ENCODE results near the gene KSR2.

Gene KSR2

DNA sequence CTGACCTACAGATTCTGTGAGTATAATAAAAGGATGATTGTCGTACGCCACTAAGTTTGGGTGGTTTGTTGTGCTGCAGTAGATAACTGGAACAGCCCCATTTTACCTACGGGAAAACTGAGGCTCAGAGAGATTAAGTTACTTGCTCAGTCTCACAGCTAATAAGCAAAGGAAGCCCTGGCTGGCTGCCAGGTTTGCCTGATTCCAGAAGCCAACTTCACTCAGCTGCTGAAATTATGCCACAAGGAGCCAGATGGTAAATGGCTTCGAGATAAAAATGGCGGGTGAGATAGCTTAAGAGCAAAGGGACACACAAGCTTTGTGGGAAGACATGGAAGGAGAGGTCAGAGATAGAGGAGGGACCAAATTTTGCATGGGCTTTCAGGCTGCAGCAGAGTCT lies 415.8 kb downstream of the KSR2 start:
- no peak for DNase-seq
- TF ChIP-seq GATA1 (IDR thresholded peaks at IDR 0.05; ENCODE audit: low read depth, low read length) (no peak), POLR2A (IDR thresholded peaks at IDR 0.05; ENCODE audit: low read length) (no peak)

GRCh38 chr12:117551665-117552064 lies 417.1 kb downstream of the KSR2 start:
- TF ChIP-seq POLR2A (IDR thresholded peaks at IDR 0.05; ENCODE audit: low read length) (no peak), GATA1 (IDR thresholded peaks at IDR 0.05; ENCODE audit: low read depth, low read length) (no peak)
- DNase-seq, result no peak

DNA sequence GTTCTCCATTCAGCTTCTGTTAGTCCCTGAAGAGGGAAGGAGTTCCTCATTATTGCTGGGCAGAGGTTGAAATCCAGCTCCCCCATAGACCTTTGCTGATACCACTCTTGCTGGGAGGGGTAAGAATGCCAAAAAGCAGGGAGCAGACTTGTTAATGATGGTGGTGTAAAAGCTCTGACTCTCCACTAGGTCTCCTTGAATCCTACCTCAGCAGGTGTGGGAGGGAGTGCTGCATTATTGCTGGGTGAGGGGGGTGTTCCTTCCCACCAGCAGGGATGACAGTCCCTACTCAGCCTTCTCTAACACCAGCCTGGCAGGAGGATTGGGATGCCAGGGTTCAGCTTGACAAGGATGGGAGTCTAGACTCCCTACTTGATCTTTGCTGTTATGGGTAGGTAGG lies 421.6 kb downstream of the KSR2 start:
- no peak for DNase-seq
- no peak for TF ChIP-seq GATA1 (IDR thresholded peaks at IDR 0.05; ENCODE audit: low read depth, low read length)
- TF ChIP-seq POLR2A (IDR thresholded peaks at IDR 0.05; ENCODE audit: low read length), result no peak

DNA sequence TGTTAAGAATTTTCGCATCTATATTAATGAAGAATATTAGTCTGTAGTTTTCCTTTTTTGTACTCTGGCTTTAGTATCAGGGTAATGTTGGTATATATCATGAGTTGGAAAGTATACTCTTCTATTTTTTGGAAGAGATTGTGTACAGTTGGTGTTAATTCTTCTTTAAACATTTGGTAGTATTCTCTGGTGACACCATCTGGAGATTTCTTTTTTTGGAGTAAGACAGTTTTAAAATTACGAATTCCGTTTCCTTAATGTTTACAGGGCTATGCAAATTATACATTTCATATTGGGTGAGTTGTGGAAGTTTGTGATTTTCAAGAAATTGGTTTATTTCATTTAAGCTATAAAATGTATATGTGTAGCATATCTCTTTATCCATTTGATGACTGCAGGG lies 423.6 kb downstream of the KSR2 start:
- no peak for DNase-seq
- no peak for TF ChIP-seq GATA1 (IDR thresholded peaks at IDR 0.05; ENCODE audit: low read depth, low read length)
- no peak for TF ChIP-seq POLR2A (IDR thresholded peaks at IDR 0.05; ENCODE audit: low read length)

DNA sequence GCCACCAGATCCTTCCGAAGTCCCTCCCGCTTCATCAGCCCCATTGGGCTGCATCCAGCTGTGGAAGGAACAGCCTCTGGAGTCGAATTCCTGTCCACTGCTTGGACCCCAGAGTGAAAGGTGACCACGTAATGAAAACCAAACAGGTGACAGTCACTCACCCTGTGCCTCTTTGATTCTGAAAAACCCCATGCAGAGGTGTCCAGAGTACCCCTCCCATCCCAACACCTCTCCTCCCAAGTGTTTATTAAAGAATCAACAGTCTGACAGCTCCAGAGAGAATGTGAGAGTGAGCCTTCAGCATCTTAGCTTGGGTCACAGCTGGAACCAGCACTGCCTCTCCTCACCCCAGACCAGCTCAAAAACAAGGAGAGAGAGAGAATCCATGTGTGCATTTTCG lies 428.8 kb downstream of the KSR2 start:
- DNase-seq, result no peak
- TF ChIP-seq GATA1 (IDR thresholded peaks at IDR 0.05; ENCODE audit: low read depth, low read length) (no peak), POLR2A (IDR thresholded peaks at IDR 0.05; ENCODE audit: low read length) (no peak)

GRCh38 chr12:117538926-117539325 lies 429.9 kb downstream of the KSR2 start:
- no peak for TF ChIP-seq POLR2A (IDR thresholded peaks at IDR 0.05; ENCODE audit: low read length)
- TF ChIP-seq GATA1 (IDR thresholded peaks at IDR 0.05; ENCODE audit: low read depth, low read length), result no peak

DNA sequence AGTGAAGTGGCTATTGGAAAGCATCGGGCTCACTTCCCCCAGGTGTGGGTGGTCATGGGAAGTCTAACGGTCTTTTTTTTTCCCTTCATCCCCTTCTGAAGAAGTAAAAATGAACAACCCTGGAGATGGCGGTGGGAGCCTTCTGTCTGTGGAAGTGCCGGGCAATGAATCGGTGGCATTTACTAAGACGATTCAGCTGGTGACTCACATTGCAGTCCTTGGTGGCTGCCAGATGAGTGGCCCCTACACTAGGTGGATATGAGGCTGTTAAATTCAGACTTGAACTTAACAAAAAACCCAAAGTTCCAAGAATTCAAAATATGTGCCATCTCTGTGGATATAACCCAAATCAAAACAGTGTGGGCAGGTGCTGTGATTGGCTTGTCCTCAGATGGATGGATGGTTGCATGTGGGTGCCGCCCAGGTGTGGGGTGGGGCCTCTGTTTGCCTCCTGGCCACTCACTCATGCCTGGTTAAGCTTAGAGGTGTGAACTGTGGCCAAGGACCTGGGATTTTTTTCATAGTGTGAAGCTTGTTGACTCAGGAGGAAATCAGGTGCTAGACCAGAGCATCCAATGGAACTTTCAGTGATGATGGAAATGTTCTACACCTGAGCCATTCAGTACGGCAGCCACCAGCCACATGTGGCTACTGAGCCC lies 430.6 kb downstream of the KSR2 start:
- DNase-seq, result no peak
- TF ChIP-seq POLR2A (IDR thresholded peaks at IDR 0.05; ENCODE audit: low read length), result no peak

More at GRCh38 chr12:117538926-117539325, 429.9 kb downstream of the KSR2 start:
- DNase-seq, result no peak

GRCh38 chr12:117533687-117534086 lies 435.1 kb downstream of the KSR2 start:
- DNase-seq, result no peak
- no peak for TF ChIP-seq GATA1 (IDR thresholded peaks at IDR 0.05; ENCODE audit: low read depth, low read length)
- no peak for TF ChIP-seq POLR2A (IDR thresholded peaks at IDR 0.05; ENCODE audit: low read length)

GRCh38 chr12:117530796-117531195 lies 438.0 kb downstream of the KSR2 start:
- no peak for TF ChIP-seq GATA1 (IDR thresholded peaks at IDR 0.05; ENCODE audit: low read depth, low read length)
- no peak for TF ChIP-seq POLR2A (IDR thresholded peaks at IDR 0.05; ENCODE audit: low read length)
- no peak for DNase-seq

GRCh38 chr12:117528538-117528937 lies 440.3 kb downstream of the KSR2 start:
- DNase-seq, result no peak
- TF ChIP-seq POLR2A (IDR thresholded peaks at IDR 0.05; ENCODE audit: low read length), result no peak
- TF ChIP-seq GATA1 (IDR thresholded peaks at IDR 0.05; ENCODE audit: low read depth, low read length), result no peak

GRCh38 chr12:117527479-117527855 lies 441.3 kb downstream of the KSR2 start:
- DNase-seq, result no peak
- TF ChIP-seq GATA1 (IDR thresholded peaks at IDR 0.05; ENCODE audit: low read depth, low read length) (no peak), POLR2A (IDR thresholded peaks at IDR 0.05; ENCODE audit: low read length) (no peak)

- DNase-seq, result no peak
- TF ChIP-seq POLR2A (IDR thresholded peaks at IDR 0.05; ENCODE audit: low read length), result no peak
- TF ChIP-seq GATA1 (IDR thresholded peaks at IDR 0.05; ENCODE audit: low read depth, low read length), result no peak
Observed at GRCh38 chr12:117526757-117527478, 441.9 kb downstream of the KSR2 start.

- TF ChIP-seq GATA1 (IDR thresholded peaks at IDR 0.05; ENCODE audit: low read depth, low read length) (no peak), POLR2A (IDR thresholded peaks at IDR 0.05; ENCODE audit: low read length) (no peak)
- no peak for DNase-seq
Observed at GRCh38 chr12:117525766-117526165, 443.0 kb downstream of the KSR2 start.

DNA sequence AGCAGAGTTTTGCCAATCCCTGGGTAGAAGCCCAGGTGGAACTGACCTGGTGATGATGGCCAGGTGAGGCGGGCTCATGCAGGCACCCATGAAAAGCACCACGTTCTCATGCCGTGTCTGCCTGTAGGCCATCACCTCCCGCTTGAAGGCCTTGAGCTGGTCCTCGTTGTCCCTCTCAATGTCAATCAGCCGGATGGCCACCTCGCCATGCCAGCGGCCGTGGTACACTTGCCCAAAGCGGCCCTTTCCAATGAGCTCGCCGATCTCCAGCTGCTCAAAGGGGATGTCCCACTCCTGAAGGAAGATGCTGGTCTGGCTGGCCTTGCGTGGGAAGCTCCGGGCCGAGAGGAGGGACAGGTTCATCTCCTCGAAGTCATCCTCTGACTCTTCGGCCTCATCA lies 444.0 kb downstream of the KSR2 start:
- DNase-seq, result no peak
- no peak for TF ChIP-seq GATA1 (IDR thresholded peaks at IDR 0.05; ENCODE audit: low read depth, low read length)
- TF ChIP-seq POLR2A (IDR thresholded peaks at IDR 0.05; ENCODE audit: low read length), result no peak

DNA sequence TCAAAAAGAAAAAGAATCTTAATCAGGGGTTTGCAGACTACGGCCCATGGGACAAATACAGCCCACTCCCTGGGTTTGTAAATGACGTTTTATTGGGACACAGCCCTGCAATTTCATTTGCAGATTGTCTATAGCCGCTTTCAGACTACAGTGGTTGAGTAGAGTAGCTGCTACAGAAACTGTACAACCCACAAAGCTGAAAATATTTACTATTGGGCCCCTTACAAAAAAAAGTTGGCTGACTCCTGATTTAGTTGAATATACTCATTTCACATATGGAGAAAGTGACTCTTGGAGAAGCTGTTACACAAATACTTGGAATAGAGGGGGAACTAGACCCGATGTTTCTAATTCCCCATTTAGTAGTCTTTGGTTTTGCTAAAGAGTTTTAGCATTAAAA lies 444.8 kb downstream of the KSR2 start:
- no peak for TF ChIP-seq POLR2A (IDR thresholded peaks at IDR 0.05; ENCODE audit: low read length)
- no peak for TF ChIP-seq GATA1 (IDR thresholded peaks at IDR 0.05; ENCODE audit: low read depth, low read length)
- DNase-seq, result no peak

All from erythroblast (primary cell).